ENCODE data around the gene PSMA3.

GRCh38 chr14:58298477-58299400, 54.1 kb downstream of the PSMA3 start, which contains the start of gene ARID4A:
- TF ChIP-seq CTCF (IDR thresholded peaks at IDR 0.05): no peak
- peak; percentile 89 to 95 (median 94) for TF ChIP-seq POLR2AphosphoS5 (IDR thresholded peaks at IDR 0.05)
- peak in 2 of 4 donors; percentile 83 to 90 for TF ChIP-seq POLR2A (IDR thresholded peaks at IDR 0.05)
- no peak for TF ChIP-seq EP300 (IDR thresholded peaks at IDR 0.05)

All from stomach (tissue), 4 donors.